GM12878 (cell line): ENCODE data around the gene EHF. TPM values are rescaled to one million over a fixed set of nuclear protein-coding genes. Genes with fewer than 3 reads are reported as not detected.

Experiments
- ATAC-seq: fragments of 200-7000 bp; cut with Tn5 transposase; 3 replicates; pipeline ENCODE4 v1.9.1; 2020; ENCODE audit warnings: mild to moderate bottlenecking, moderate library complexity
- BruUV-seq: library from RNA; stranded (reverse); fragments of 400-500 nt; replicated peaks from 2 replicates; lab custom pipeline; 2021; lab: Mats Ljungman, UMichigan
- CTCF ChIA-PET: fragments of 300-600 bp; sonication (Branson Sonifier 250); formaldehyde crosslinking; extraction: SDS; loops from one replicate; lab custom pipeline; 2021; ENCODE audit warnings: inconsistent platforms; lab: Yijun Ruan, JAX
- POLR2A ChIA-PET: fragments of 350-600 bp; formaldehyde crosslinking; extraction: SDS; loops from one replicate; lab custom pipeline; 2021; ENCODE audit warnings: inconsistent platforms; lab: Charles Lee
- RAD21 ChIA-PET: fragments of 300-600 bp; sonication (Branson Sonifier 250); formaldehyde crosslinking; loops from one replicate; lab custom pipeline; 2023; ENCODE audit warnings: antibody characterized with exemption; ENCODE audit not compliant: unreplicated experiment; lab: Charles Lee
- SMC1A ChIA-PET: fragments of 300-600 bp; sonication (Branson Sonifier 250); formaldehyde crosslinking; loops from one replicate; lab custom pipeline; 2023; ENCODE audit not compliant: unreplicated experiment, uncharacterized antibody; lab: Charles Lee
- DNase-seq: peaks from one replicate; pipeline ENCODE4 v3.0.0-alpha.2; 2011; ENCODE audit warnings: low read depth, low spot score
- FAIRE-seq: peaks from 3 replicates; lab custom pipeline; 2011; peaks lifted over from hg19 to GRCh38; lab: Jason Lieb, UNC
- H2AFZ ChIP-seq: 2 replicates; pipeline ENCODE4 v1.6.0; 2011; ENCODE audit warnings: low read depth, low read length, control low read depth; ENCODE audit not compliant: control insufficient read depth
- H3K27ac ChIP-seq: 2 replicates; pipeline ENCODE4 v1.5.1; 2011; ENCODE audit warnings: control low read depth; ENCODE audit not compliant: control insufficient read depth, insufficient read depth
- H3K27me3 ChIP-seq, 2 experiments: replicated peaks in 1 of 2; 2 replicates each; pipeline versions ENCODE4 v1.6.0 to v1.6.1; 2011; ENCODE audit warnings: low read length in 1 of 2; ENCODE audit not compliant: control insufficient read depth in 2 of 2, insufficient read depth in 2 of 2
- H3K36me3 ChIP-seq, 2 experiments: 2 replicates each; pipeline ENCODE4 v1.5.1; 2011; ENCODE audit warnings: low read length in 1 of 2; ENCODE audit not compliant: control insufficient read depth in 2 of 2, insufficient read depth in 2 of 2
- H3K4me1 ChIP-seq: 2 replicates; pipeline ENCODE4 v1.6.1; 2011; ENCODE audit warnings: mild to moderate bottlenecking, low read length, moderate library complexity, mixed read lengths; ENCODE audit not compliant: control insufficient read depth, insufficient read depth
- H3K4me2 ChIP-seq: 2 replicates; pipeline ENCODE4 v1.6.0; 2011; ENCODE audit warnings: control low read depth; ENCODE audit not compliant: control insufficient read depth, insufficient read depth
- H3K4me3 ChIP-seq: fragments of 200-600 bp; sonication (generic); 2 replicates; pipeline ENCODE4 v1.5.1; 2016
- H3K79me2 ChIP-seq: 2 replicates; pipeline ENCODE4 v1.6.0; 2011; ENCODE audit warnings: low read length; ENCODE audit not compliant: control insufficient read depth, insufficient read depth
- H3K9ac ChIP-seq: 2 replicates; pipeline ENCODE4 v1.8.0; 2011; ENCODE audit warnings: low read length, control low read depth, mixed read lengths; ENCODE audit not compliant: control insufficient read depth, insufficient read depth
- H3K9me3 ChIP-seq: replicated peaks from 3 replicates; pipeline ENCODE4 v1.5.1; 2011; ENCODE audit warnings: mild to moderate bottlenecking, low read length; ENCODE audit not compliant: control insufficient read depth, insufficient read depth
- H4K20me1 ChIP-seq: 2 replicates; pipeline ENCODE4 v1.6.0; 2011; ENCODE audit not compliant: control insufficient read depth, insufficient read depth
- CBFB ChIP-seq: IDR thresholded peaks from 2 replicates; pipeline ENCODE4 v1.6.1; 2016; ENCODE audit warnings: antibody characterized with exemption, low read depth
- CBX3 ChIP-seq: fragments of 200-600 bp; sonication (generic); IDR thresholded peaks from 2 replicates; pipeline ENCODE4 v1.6.1; 2016; ENCODE audit warnings: low read depth, borderline replicate concordance
- ETV6 ChIP-seq, 2 experiments: fragments of 450-650 bp in 1 of 2; IDR thresholded peaks in 1 of 2; conservative IDR thresholded peaks in 1 of 2; 2 replicates each; pipeline ENCODE4 v1.6.1; 2014; ENCODE audit warnings: antibody characterized with exemption in 1 of 2, borderline replicate concordance in 1 of 2, low read depth in 1 of 2, mild to moderate bottlenecking in 1 of 2, moderate library complexity in 1 of 2
- FOXM1 ChIP-seq: IDR thresholded peaks from 2 replicates; pipeline ENCODE4 v1.6.1; 2012; ENCODE audit warnings: low read depth, mild to moderate bottlenecking, inconsistent platforms, low read length, moderate library complexity
- HCFC1 ChIP-seq: fragments of 150-350 bp; IDR thresholded peaks from 2 replicates; pipeline ENCODE4 v1.6.1; 2014; ENCODE audit warnings: low read length
- HSF1 ChIP-seq: fragments of 150-350 bp; IDR thresholded peaks from 2 replicates; pipeline ENCODE4 v1.6.1; 2014; ENCODE audit warnings: mild to moderate bottlenecking, low read depth, low read length
- IKZF1 ChIP-seq: fragments of 450-650 bp; conservative IDR thresholded peaks from 2 replicates; pipeline ENCODE4 v1.6.1; 2017; ENCODE audit warnings: antibody characterized with exemption, mild to moderate bottlenecking
- MEF2A ChIP-seq: IDR thresholded peaks from 2 replicates; pipeline ENCODE4 v1.6.1; 2011; ENCODE audit warnings: low read depth, mild to moderate bottlenecking, low read length, moderate library complexity; ENCODE audit not compliant: insufficient read depth
- MTA3 ChIP-seq: IDR thresholded peaks from 2 replicates; pipeline ENCODE4 v1.6.1; 2012; ENCODE audit warnings: low read length, inconsistent platforms, borderline replicate concordance
- NRF1 ChIP-seq: conservative IDR thresholded peaks from 2 replicates; pipeline ENCODE4 v1.6.1; 2011; ENCODE audit warnings: mild to moderate bottlenecking, low read depth, low read length, improper control_type of control experiment
- PKNOX1 ChIP-seq: fragments of 450-650 bp; IDR thresholded peaks from 2 replicates; pipeline ENCODE4 v1.6.1; 2016; ENCODE audit warnings: mild to moderate bottlenecking
- RBBP5 ChIP-seq: fragments of 200-600 bp; sonication (generic); conservative IDR thresholded peaks from 2 replicates; pipeline ENCODE4 v1.6.1; 2016
- SPI1 ChIP-seq: IDR thresholded peaks from 2 replicates; pipeline ENCODE4 v1.6.1; 2011; ENCODE audit warnings: low read depth, mild to moderate bottlenecking, low read length, moderate library complexity, borderline replicate concordance; ENCODE audit not compliant: insufficient read depth
- TCF7 ChIP-seq: IDR thresholded peaks from 2 replicates; pipeline ENCODE4 v1.6.1; 2014; ENCODE audit warnings: antibody characterized with exemption, borderline replicate concordance
- USF2 ChIP-seq: IDR thresholded peaks from 2 replicates; pipeline ENCODE4 v1.6.1; 2011; ENCODE audit warnings: low read depth, low read length, improper control_type of control experiment, borderline replicate concordance
- WGBS: methylation state at CpG from one replicate; pipeline ENCODE4 v1.1.6; 2016; ENCODE audit warnings: low lambda C conversion rate; ENCODE audit not compliant: insufficient replicate concordance, insufficient coverage; ENCODE audit errors: missing lambda C conversion rate; 5-methylcytosine and 5-hydroxymethylcytosine counted together
- in situ Hi-C: fragments of 300-500 bp; cut with MboI; formaldehyde crosslinking; loops from 9 replicates; pipeline ENCODE4 v1.14.3; 2018; ENCODE audit warnings: mixed read lengths
- intact Hi-C: fragments of 100-400 bp; cut with micrococcal nuclease; formaldehyde crosslinking; loops from one replicate; pipeline ENCODE4 v1.14.2; 2022; ENCODE audit not compliant: unreplicated experiment
- polyA plus RNA-seq, 11 experiments: library from polyadenylated mRNA; depleted of rRNA in 4 of 11; unstranded in 6 of 11; stranded (reverse) in 5 of 11; fragments of >200 nt; fragmentation: Nextera tagmentation in 4 of 11; fragmentation: Illumina TruSeq in 1 of 11; extraction: Ambion mirVana in 4 of 11; extraction: Trizol in 1 of 11; gene quantifications; 1 replicate in 1 of 11; 2 replicates in 10 of 11; pipeline versions ENCODE4 v1.2.1 to v1.2.3, GENCODE V29; 2011 to 2016; ENCODE audit warnings: inconsistent platforms in 2 of 11, missing spikeins in 2 of 11, low read depth in 1 of 11
- total RNA-seq, 4 experiments: library from RNA; depleted of rRNA in 3 of 4; stranded (reverse); fragments of >200 nt in 3 of 4; fragmentation: Illumina TruSeq in 1 of 4; extraction: Trizol in 1 of 4; gene quantifications; 2 replicates each; pipeline versions ENCODE4 v1.2.1 to v1.2.3, GENCODE V29; 2013 to 2021

EHF gene
- total and polyA plus RNA-seq, 10 of the 15 experiments (the other 5 are each of a cell fraction or from before 2014, with no cell fraction given): 0.04 to 0.33 (median 0.06) TPM; not detected in 6

GRCh38 chr11:34647131-34647530 lies 26.2 kb downstream of the EHF start (continued):
- TF ChIP-seq NRF1 (no peak), HCFC1 (no peak)

GRCh38 chr11:34647532-34647931 lies 26.6 kb downstream of the EHF start:
- no peak for TF ChIP-seq IKZF1
- no peak for TF ChIP-seq CBFB
- TF ChIP-seq TCF7: no peak
- no peak for TF ChIP-seq USF2
- no peak for TF ChIP-seq MTA3
- TF ChIP-seq CBX3: no peak
- TF ChIP-seq RBBP5: no peak
- no peak for TF ChIP-seq ETV6 (conservative IDR thresholded peaks at IDR 0.05 in 1 of 2, IDR thresholded peaks at IDR 0.05 in 1 of 2; ENCODE audit: borderline replicate concordance in 1 of 2, low read depth in 1 of 2)
- no peak for TF ChIP-seq SPI1
- TF ChIP-seq FOXM1: no peak
- no peak for TF ChIP-seq PKNOX1
- no peak for TF ChIP-seq HSF1
- no peak for TF ChIP-seq MEF2A
- in situ Hi-C loops (no loop called here), intact Hi-C loops (no loop called here)
- ChIA-PET CTCF (interaction anchor here (0.6 kb wide), 1 partner anchor 198 kb away, joined by 3 read pairs; no protein-coding TSS in a partner anchor), RAD21 (no interaction called here), SMC1A (interaction anchor here (0.7 kb wide), 1 partner anchor 16 kb away, joined by 4 read pairs; no protein-coding TSS in a partner anchor), POLR2A (no interaction called here)
- H3K4me2 ChIP-seq: no peak overlapping the region
- WGBS: 82% methylated on average over 3 of the region's 3 CpGs
- H3K36me3 ChIP-seq: no peaks in the 10 kb centered on the region
- H3K4me3 ChIP-seq: no peak overlapping the region
- peaks cover 25% of the 10 kb centered on the region for H3K4me1 ChIP-seq
- no peaks in the 10 kb centered on the region; the same call in 2 of the 3 replicates for H3K9me3 ChIP-seq
- no peaks in the 10 kb centered on the region for H3K79me2 ChIP-seq
- no TSS peak for BruUV-seq
- no peak for FAIRE-seq
- DNase-seq: no peak
- no peak overlapping the region for H2AFZ ChIP-seq
- no peak overlapping the region for H3K27ac ChIP-seq
- no peak overlapping the region for H3K9ac ChIP-seq
- H3K27me3 ChIP-seq: peaks cover 0 to 13% of the 10 kb centered on the region in 2 experiments; a peak in 2 of 4 replicates
- H4K20me1 ChIP-seq: no peaks in the 10 kb centered on the region; the same call in 1 of the 2 replicates
- ATAC-seq: no peak
